Measurements from ENCODE around the gene DDX50. TPM values are rescaled to one million over a fixed set of nuclear protein-coding genes. Genes with fewer than 3 reads are reported as not detected.
"Not testable (repeated sequence)": the region's sequence is repeated elsewhere in the genome, so short reads cannot be mapped to it uniquely, and the experiment has no call there.

Gene DDX50
- total and polyA plus RNA-seq, 9 donors = 27.8 to 52.2 (median 44.6) TPM

GRCh38 chr10:68924593-68924992 is 23.5 kb downstream of the DDX50 start:
- intact Hi-C loops (cut with DNase I) = no loop called here
- TF ChIP-seq CTCF (IDR thresholded peaks at IDR 0.05) (no peak), POLR2A (IDR thresholded peaks at IDR 0.05) (no peak), EP300 (IDR thresholded peaks at IDR 0.05) (no peak)
- Histone ChIP-seq H3K36me3 (no peaks in the 10 kb centered on the region), H3K9me3 (no peaks in the 10 kb centered on the region), H3K4me3 (no peak overlapping the region), H3K27ac (no peak overlapping the region), H3K4me1 (ENCODE audit: insufficient read depth) (peaks cover 1% of the 10 kb centered on the region), H3K27me3 (no peaks in the 10 kb centered on the region)
- no peak for DNase-seq

GRCh38 chr10:68925489-68925888 is 24.4 kb downstream of the DDX50 start:
- Histone ChIP-seq H3K4me1 (ENCODE audit: insufficient read depth) (peaks cover 1% of the 10 kb centered on the region), H3K27me3 (no peaks in the 10 kb centered on the region), H3K36me3 (no peaks in the 10 kb centered on the region), H3K27ac (no peak overlapping the region), H3K4me3 (no peak overlapping the region), H3K9me3 (no peaks in the 10 kb centered on the region)
- 96 to 97% (median 97%) methylated on average over 4 of the region's 4 CpGs for WGBS, 3 donors
- intact Hi-C loops (cut with DNase I) = no loop called here
- TF ChIP-seq POLR2A (IDR thresholded peaks at IDR 0.05) (no peak), CTCF (IDR thresholded peaks at IDR 0.05) (no peak), EP300 (IDR thresholded peaks at IDR 0.05) (no peak)
- DNase-seq = no peak

GRCh38 chr10:68929157-68929556 is 28.0 kb downstream of the DDX50 start:
- 90 to 100% (median 96%) methylated on average over 2 of the region's 2 CpGs for WGBS, 3 donors
- not testable (repeated sequence) for H3K27ac ChIP-seq, H3K36me3 ChIP-seq

GRCh38 chr10:68929888-68930287 is 28.8 kb downstream of the DDX50 start:
- DNase-seq; H3K4me3 ChIP-seq; H3K27me3 ChIP-seq; H3K36me3 ChIP-seq; H3K9me3 ChIP-seq; intact Hi-C loops (cut with DNase I); H3K27ac ChIP-seq; H3K4me1 ChIP-seq (ENCODE audit: insufficient read depth): not testable (repeated sequence)
- 95 to 98% (median 97%) methylated on average over 8 of the region's 8 CpGs for WGBS, 3 donors

More at GRCh38 chr10:68929157-68929556, 28.0 kb downstream of the DDX50 start:
- H3K4me1 ChIP-seq (ENCODE audit: insufficient read depth); H3K4me3 ChIP-seq; H3K27me3 ChIP-seq; DNase-seq; intact Hi-C loops (cut with DNase I); H3K9me3 ChIP-seq: not testable (repeated sequence)

- WGBS, 3 donors = 95 to 98% (median 95%) methylated on average over 3 of the region's 3 CpGs
- H3K27ac ChIP-seq; H3K4me3 ChIP-seq; H3K4me1 ChIP-seq (ENCODE audit: insufficient read depth); intact Hi-C loops (cut with DNase I); DNase-seq; H3K27me3 ChIP-seq; H3K9me3 ChIP-seq; H3K36me3 ChIP-seq: not testable (repeated sequence)
Measured at GRCh38 chr10:68932860-68933259, 31.7 kb downstream of the DDX50 start.

GRCh38 chr10:68934994-68935393 is 33.9 kb downstream of the DDX50 start:
- H3K9me3 ChIP-seq = no peaks in the 10 kb centered on the region
- DNase-seq = no peak
- no peak overlapping the region for H3K4me3 ChIP-seq
- TF ChIP-seq CTCF (IDR thresholded peaks at IDR 0.05) (no peak), EP300 (IDR thresholded peaks at IDR 0.05) (no peak), POLR2A (IDR thresholded peaks at IDR 0.05) (no peak)
- intact Hi-C loops (cut with DNase I) = no loop called here
- no peaks in the 10 kb centered on the region for H3K36me3 ChIP-seq
- no peaks in the 10 kb centered on the region for H3K27me3 ChIP-seq
- no peaks in the 10 kb centered on the region for H3K4me1 ChIP-seq (ENCODE audit: insufficient read depth)
- H3K27ac ChIP-seq = no peak overlapping the region

Data from ovary (tissue), 9 donors.